Peyer's patch (tissue), 4 donors: Measurements from ENCODE around the gene COG8.

Source experiments
- POLR2A ChIP-seq, 2 donors: fragments of 450-650 bp; IDR thresholded peaks; one replicate each; pipeline ENCODE4 v1.5.1; 2017; ENCODE audit warnings: antibody characterized with exemption in 2 of 2, mild to moderate bottlenecking in 2 of 2, moderate library complexity in 2 of 2
- TF ChIP-seq, protein P1 (sequence below), 6 experiments: fragments of 450-650 bp in 4 of 6; fragments of 200-600 bp in 2 of 6; sonication (generic) in 1 of 6; IDR thresholded peaks; one replicate each; pipeline ENCODE4 v1.5.1; 2017 to 2019; ENCODE audit warnings: antibody characterized with exemption in 6 of 6, mild to moderate bottlenecking in 3 of 6, moderate library complexity in 1 of 6

DNA sequence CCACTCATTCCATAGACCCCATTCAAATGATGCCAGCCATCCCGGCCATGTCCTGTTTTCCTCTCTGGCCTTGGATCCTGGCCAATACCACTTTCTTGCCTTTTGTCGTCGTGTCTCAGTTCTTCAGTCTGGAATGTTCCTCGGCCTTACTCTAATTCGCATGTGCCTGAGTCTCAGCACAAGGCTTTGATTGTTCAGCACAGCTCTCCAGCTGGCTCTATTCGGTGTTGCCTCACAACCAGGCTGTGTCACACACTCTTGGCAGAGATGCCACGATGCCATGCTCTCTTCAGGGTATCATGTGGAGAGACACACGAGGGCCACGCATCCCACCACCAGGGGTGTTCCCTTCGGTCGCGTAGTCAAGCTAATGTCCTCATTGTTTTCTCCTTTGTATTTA, 30.0 kb downstream of the COG8 start:
- TF ChIP-seq, protein P1, sequence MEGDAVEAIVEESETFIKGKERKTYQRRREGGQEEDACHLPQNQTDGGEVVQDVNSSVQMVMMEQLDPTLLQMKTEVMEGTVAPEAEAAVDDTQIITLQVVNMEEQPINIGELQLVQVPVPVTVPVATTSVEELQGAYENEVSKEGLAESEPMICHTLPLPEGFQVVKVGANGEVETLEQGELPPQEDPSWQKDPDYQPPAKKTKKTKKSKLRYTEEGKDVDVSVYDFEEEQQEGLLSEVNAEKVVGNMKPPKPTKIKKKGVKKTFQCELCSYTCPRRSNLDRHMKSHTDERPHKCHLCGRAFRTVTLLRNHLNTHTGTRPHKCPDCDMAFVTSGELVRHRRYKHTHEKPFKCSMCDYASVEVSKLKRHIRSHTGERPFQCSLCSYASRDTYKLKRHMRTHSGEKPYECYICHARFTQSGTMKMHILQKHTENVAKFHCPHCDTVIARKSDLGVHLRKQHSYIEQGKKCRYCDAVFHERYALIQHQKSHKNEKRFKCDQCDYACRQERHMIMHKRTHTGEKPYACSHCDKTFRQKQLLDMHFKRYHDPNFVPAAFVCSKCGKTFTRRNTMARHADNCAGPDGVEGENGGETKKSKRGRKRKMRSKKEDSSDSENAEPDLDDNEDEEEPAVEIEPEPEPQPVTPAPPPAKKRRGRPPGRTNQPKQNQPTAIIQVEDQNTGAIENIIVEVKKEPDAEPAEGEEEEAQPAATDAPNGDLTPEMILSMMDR (IDR thresholded peaks at IDR 0.05), result no peak
- TF ChIP-seq POLR2A (IDR thresholded peaks at IDR 0.05), result no peak
